K562 (cell line): ENCODE measurements around the gene ADAMTS14. TPM values are rescaled to one million over a fixed set of nuclear protein-coding genes. Genes with fewer than 3 reads are reported as not detected.

Source experiments
- EHMT2 ChIP-seq: fragments of 450-650 bp; IDR thresholded peaks from 2 replicates; pipeline ENCODE4 v1.6.1; 2018; ENCODE audit warnings: antibody characterized with exemption
- FOXK2 ChIP-seq, 2 experiments: fragments of 450-650 bp; IDR thresholded peaks in 1 of 2; conservative IDR thresholded peaks in 1 of 2; 2 replicates each; pipeline ENCODE4 v1.6.1; 2016; ENCODE audit warnings: low read depth in 2 of 2, mild to moderate bottlenecking in 1 of 2
- MGA ChIP-seq: fragments of 450-650 bp; IDR thresholded peaks from 2 replicates; pipeline ENCODE4 v1.6.1; 2016; ENCODE audit warnings: mild to moderate bottlenecking, moderate library complexity
- PYGO2 ChIP-seq: fragments of 450-650 bp; IDR thresholded peaks from 2 replicates; pipeline ENCODE4 v1.6.1; 2016; ENCODE audit warnings: mild to moderate bottlenecking, missing genetic modification characterization, moderate library complexity, missing compliant biosample characterization
- TBP ChIP-seq: optimal IDR thresholded peaks from 2 replicates; pipeline ENCODE3; 2011; ENCODE audit warnings: low read depth, low read length, improper control_type of control experiment
- THAP7 ChIP-seq: fragments of 250-450 bp; sonication (Bioruptor Pico); IDR thresholded peaks from 2 replicates; pipeline ENCODE4 v1.5.0; 2021
- ZNF354B ChIP-seq: fragments of 250-450 bp; sonication (Bioruptor Pico); IDR thresholded peaks from 2 replicates; pipeline ENCODE4 v1.4.0; 2020
- ZNF512 ChIP-seq: IDR thresholded peaks from 2 replicates; pipeline ENCODE4 v1.6.1; 2016; ENCODE audit warnings: missing genetic modification characterization, missing compliant biosample characterization
- polyA plus RNA-seq, 8 experiments: library from polyadenylated mRNA; depleted of rRNA in 4 of 8; stranded (reverse) in 5 of 8; unstranded in 3 of 8; fragments of >200 nt; fragmentation: Nextera tagmentation in 2 of 8; fragmentation: Illumina TruSeq in 1 of 8; extraction: Ambion mirVana in 2 of 8; extraction: Trizol in 1 of 8; gene quantifications; 2 replicates each; pipeline versions ENCODE4 v1.2.1 to v1.2.3, GENCODE V29; 2011 to 2014; ENCODE audit warnings: inconsistent platforms in 1 of 8, missing spikeins in 1 of 8
- total RNA-seq, 7 experiments: library from RNA; depleted of rRNA in 6 of 7; stranded (reverse); fragments of >200 nt in 6 of 7; fragmentation: Illumina TruSeq in 2 of 7; extraction: Trizol in 2 of 7; gene quantifications; 2 replicates each; pipeline versions ENCODE4 v1.2.1 to v1.2.3, GENCODE V29; 2011 to 2021; ENCODE audit warnings: low replicate concordance in 1 of 7

ADAMTS14 gene
- total and polyA plus RNA-seq, 9 of the 15 experiments (the other 6 are each of a cell fraction or from before 2014, with no cell fraction given), result 0.04 to 37.4 (median 15.9) TPM

GRCh38 chr10:70649526-70649925, 22.8 kb upstream of the ADAMTS14 start (continued):
- TF ChIP-seq MGA (no peak; the same call in 1 of the 2 replicates), ZNF512 (tag) (no peak), TBP (no peak), FOXK2 (conservative IDR thresholded peaks at IDR 0.05 in 1 of 2, IDR thresholded peaks at IDR 0.05 in 1 of 2; ENCODE audit: low read depth in 2 of 2) (peak; percentile 46 to 62; a peak in 2 of 4 replicates), EHMT2 (peak; percentile 87), ZNF354B (no peak), PYGO2 (tag) (no peak), THAP7 (CRISPR knock-in tag) (no peak)
